H1 (cell line): ENCODE measurements around the gene CEACAM20. TPM values are rescaled to one million over a fixed set of nuclear protein-coding genes. Genes with fewer than 3 reads are reported as not detected.

Source experiments
- CTCF ChIA-PET: fragments of 300-600 bp; sonication (Branson Sonifier 250); formaldehyde crosslinking; loops from one replicate; lab custom pipeline; 2021; ENCODE audit not compliant: partially characterized antibody; lab: Charles Lee
- POLR2A ChIA-PET: fragments of 300-600 bp; sonication (Branson Sonifier 250); formaldehyde crosslinking; loops from one replicate; lab custom pipeline; 2021; ENCODE audit warnings: inconsistent platforms; ENCODE audit not compliant: partially characterized antibody; lab: Charles Lee
- DNase-seq, 2 experiments: peaks; one replicate each; pipeline versions ENCODE4 v3.0.0 to v3.0.0-alpha.2; 2010 to 2022; ENCODE audit warnings: low spot score in 2 of 2, low read depth in 1 of 2, mixed read lengths in 1 of 2
- FAIRE-seq: peaks from 2 replicates; lab custom pipeline; 2011; peaks lifted over from hg19 to GRCh38; lab: Jason Lieb, UNC
- H2AFZ ChIP-seq: 2 replicates; pipeline ENCODE4 v1.8.1; 2012; ENCODE audit warnings: low read length, inconsistent platforms
- H2AK5ac ChIP-seq: 2 replicates; pipeline ENCODE4 v1.6.1; 2013; ENCODE audit warnings: low read depth, low read length
- H2BK120ac ChIP-seq: replicated peaks from 2 replicates; pipeline ENCODE3; 2013; ENCODE audit warnings: low read depth, low read length, inconsistent platforms
- H2BK12ac ChIP-seq: 2 replicates; pipeline ENCODE4 v1.6.1; 2013; ENCODE audit warnings: low read depth, low read length
- H2BK15ac ChIP-seq: 2 replicates; pipeline ENCODE4 v1.6.1; 2013; ENCODE audit warnings: low read length
- H2BK20ac ChIP-seq: 2 replicates; pipeline ENCODE4 v1.6.1; 2013; ENCODE audit warnings: low read length
- H2BK5ac ChIP-seq: 2 replicates; pipeline ENCODE4 v1.6.1; 2013; ENCODE audit warnings: low read depth, low read length
- H3K14ac ChIP-seq: 2 replicates; pipeline ENCODE4 v1.6.1; 2013; ENCODE audit warnings: inconsistent platforms; ENCODE audit not compliant: insufficient read length
- H3K18ac ChIP-seq: 2 replicates; pipeline ENCODE4 v1.6.1; 2013; ENCODE audit warnings: low read length; ENCODE audit errors: extremely low read depth
- H3K23ac ChIP-seq: 2 replicates; pipeline ENCODE4 v1.6.1; 2013; ENCODE audit warnings: inconsistent platforms; ENCODE audit not compliant: insufficient read length
- H3K23me2 ChIP-seq: 2 replicates; pipeline ENCODE4 v1.6.1; 2013; ENCODE audit warnings: low read depth, low read length
- H3K27ac ChIP-seq: 2 replicates; pipeline ENCODE4 v1.6.1; 2011; ENCODE audit warnings: low read depth, low read length, inconsistent platforms
- H3K27me3 ChIP-seq, 4 experiments: replicated peaks in 1 of 4; 1 replicate in 1 of 4; 2 replicates in 3 of 4; pipeline versions ENCODE4 v1.6.1 to v1.8.1; 2011 to 2013; ENCODE audit warnings: low read length in 3 of 4, mild to moderate bottlenecking in 3 of 4, inconsistent platforms in 2 of 4, mixed read lengths in 2 of 4, moderate library complexity in 1 of 4; ENCODE audit not compliant: control insufficient read depth in 3 of 4, insufficient read depth in 3 of 4; ENCODE audit errors: extremely low read depth in 1 of 4
- H3K36me3 ChIP-seq, 4 experiments: 2 replicates each; pipeline versions ENCODE4 v1.6.1 to v1.8.1; 2011 to 2013; ENCODE audit warnings: mild to moderate bottlenecking in 4 of 4, low read length in 3 of 4, moderate library complexity in 2 of 4, control low read depth in 1 of 4, inconsistent platforms in 1 of 4; ENCODE audit not compliant: insufficient read depth in 4 of 4, control insufficient read depth in 2 of 4
- H3K4ac ChIP-seq: replicated peaks from 2 replicates; pipeline ENCODE3; 2013; ENCODE audit warnings: low read length, low read depth, mixed read lengths, inconsistent platforms; ENCODE audit not compliant: insufficient read length
- H3K4me1 ChIP-seq, 4 experiments: replicated peaks in 1 of 4; 1 replicate in 1 of 4; 2 replicates in 3 of 4; pipeline versions ENCODE4 v1.6.1 to v1.8.1; 2011 to 2013; ENCODE audit warnings: low read length in 3 of 4, inconsistent platforms in 2 of 4, mixed read lengths in 1 of 4; ENCODE audit not compliant: insufficient read depth in 4 of 4, control insufficient read depth in 3 of 4
- H3K4me2 ChIP-seq, 2 experiments: 2 replicates each; pipeline versions ENCODE4 v1.6.1 to v1.8.1; 2011 to 2013; ENCODE audit warnings: low read depth in 2 of 2, low read length in 2 of 2, control low read depth in 1 of 2, inconsistent platforms in 1 of 2, mild to moderate bottlenecking in 1 of 2; ENCODE audit not compliant: insufficient read depth in 1 of 2
- H3K4me3 ChIP-seq, 4 experiments: fragments of 200-600, 300-600 bp in 1 of 4; sonication (generic), shearing (Covaris generic), sonication (Bioruptor Twin) in 1 of 4; 2 replicates each; pipeline versions ENCODE4 v1.5.1 to v1.8.1; 2011 to 2016; ENCODE audit warnings: low read length in 4 of 4, low read depth in 3 of 4, control low read depth in 2 of 4, inconsistent platforms in 2 of 4, mild to moderate bottlenecking in 2 of 4, mixed read lengths in 1 of 4, moderate library complexity in 1 of 4; ENCODE audit not compliant: insufficient read depth in 2 of 4; ENCODE audit errors: extremely low read depth in 1 of 4
- H3K56ac ChIP-seq: replicated peaks from 2 replicates; pipeline ENCODE3; 2013; ENCODE audit warnings: low read depth, mild to moderate bottlenecking, mixed read lengths, low read length, inconsistent platforms; ENCODE audit not compliant: insufficient read length
- H3K79me1 ChIP-seq: 2 replicates; pipeline ENCODE4 v1.6.1; 2013; ENCODE audit warnings: low read depth, low read length, control low read depth
- H3K79me2 ChIP-seq, 2 experiments: 2 replicates each; pipeline versions ENCODE4 v1.6.1 to v1.8.1; 2012 to 2013; ENCODE audit warnings: low read length in 2 of 2, mild to moderate bottlenecking in 2 of 2, inconsistent platforms in 1 of 2; ENCODE audit not compliant: insufficient read depth in 2 of 2, control insufficient read depth in 1 of 2
- H3K9ac ChIP-seq, 4 experiments: replicated peaks in 1 of 4; 1 replicate in 1 of 4; 2 replicates in 3 of 4; pipeline versions ENCODE4 v1.6.1 to v1.8.1; 2011 to 2013; ENCODE audit warnings: low read depth in 3 of 4, low read length in 3 of 4, control low read depth in 2 of 4, mild to moderate bottlenecking in 2 of 4, moderate library complexity in 2 of 4, inconsistent platforms in 1 of 4; ENCODE audit errors: extremely low read depth in 1 of 4
- H3K9me3 ChIP-seq, 2 experiments: 2 replicates each; pipeline versions ENCODE4 v1.6.1 to v1.8.1; 2012 to 2013; ENCODE audit warnings: mild to moderate bottlenecking in 2 of 2, moderate library complexity in 2 of 2, control low read depth in 1 of 2, inconsistent platforms in 1 of 2, low read depth in 1 of 2, low read length in 1 of 2, mixed read lengths in 1 of 2; ENCODE audit not compliant: insufficient read depth in 2 of 2
- H4K20me1 ChIP-seq, 2 experiments: replicated peaks in 1 of 2; 2 replicates each; pipeline versions ENCODE3 to v1.8.1; 2011 to 2013; ENCODE audit warnings: inconsistent platforms in 2 of 2, low read length in 2 of 2, mild to moderate bottlenecking in 1 of 2; ENCODE audit not compliant: insufficient read depth in 2 of 2, control insufficient read depth in 1 of 2
- H4K5ac ChIP-seq: 2 replicates; pipeline ENCODE4 v1.6.1; 2013; ENCODE audit warnings: low read length, low read depth, mixed read lengths, inconsistent platforms; ENCODE audit not compliant: insufficient read length
- H4K8ac ChIP-seq: 2 replicates; pipeline ENCODE4 v1.8.0; 2013; ENCODE audit warnings: mild to moderate bottlenecking, moderate library complexity, low read length, inconsistent platforms; ENCODE audit not compliant: insufficient read depth; ENCODE audit errors: extremely low read depth
- H4K91ac ChIP-seq: replicated peaks from 2 replicates; pipeline ENCODE3; 2013; ENCODE audit warnings: low read length, mixed read lengths, inconsistent platforms; ENCODE audit not compliant: insufficient read length
- CTBP2 ChIP-seq: IDR thresholded peaks from 2 replicates; pipeline ENCODE4 v1.7.0; 2011; ENCODE audit warnings: borderline replicate concordance, mild to moderate bottlenecking, moderate library complexity, mixed read lengths, low read length; ENCODE audit not compliant: insufficient read depth, insufficient read length
- TAF7 ChIP-seq: optimal IDR thresholded peaks from 2 replicates; pipeline ENCODE3; 2011; ENCODE audit warnings: low read depth, mild to moderate bottlenecking, inconsistent platforms, low read length, moderate library complexity, borderline replicate concordance
- WGBS, 2 experiments: shearing (Covaris generic) in 1 of 2; methylation state at CpG; one replicate each; pipeline versions ENCODE4 v1.1.6 to v1.1.7; 2013 to 2015; ENCODE audit warnings: low lambda C conversion rate in 2 of 2, mixed read lengths in 2 of 2, inconsistent platforms in 1 of 2, low coverage in 1 of 2, missing lambda C conversion rate in 1 of 2; ENCODE audit not compliant: insufficient replicate concordance in 2 of 2, insufficient coverage in 1 of 2, insufficient read length in 1 of 2; ENCODE audit errors: extremely low coverage in 1 of 2, missing lambda C conversion rate in 1 of 2; 5-methylcytosine and 5-hydroxymethylcytosine counted together
- polyA plus RNA-seq, 7 experiments: library from polyadenylated mRNA; depleted of rRNA in 3 of 7; stranded (reverse) in 5 of 7; unstranded in 2 of 7; fragments of >200 nt in 5 of 7; fragments of 200-250 nt in 2 of 7; gene quantifications; 1 replicate in 5 of 7; 2 replicates in 1 of 7; 4 replicates in 1 of 7; pipeline versions ENCODE4 v1.2.1 to v1.2.3, GENCODE V29; 2011 to 2013; ENCODE audit warnings: missing spikeins in 2 of 7, mixed read lengths in 2 of 7
- total RNA-seq: library from RNA; stranded (reverse); fragmentation: NEBNext Ultra II Directional; extraction: Animal tissue kit (Norgen Biotek cat#: 25700); gene quantifications from 2 replicates; pipeline ENCODE4 v1.2.1, GENCODE V29; 2021

The CEACAM20 gene
- total and polyA plus RNA-seq, 2 of the 8 experiments (the other 6 are each of a cell fraction or from before 2014, with no cell fraction given) = not detected

DNA sequence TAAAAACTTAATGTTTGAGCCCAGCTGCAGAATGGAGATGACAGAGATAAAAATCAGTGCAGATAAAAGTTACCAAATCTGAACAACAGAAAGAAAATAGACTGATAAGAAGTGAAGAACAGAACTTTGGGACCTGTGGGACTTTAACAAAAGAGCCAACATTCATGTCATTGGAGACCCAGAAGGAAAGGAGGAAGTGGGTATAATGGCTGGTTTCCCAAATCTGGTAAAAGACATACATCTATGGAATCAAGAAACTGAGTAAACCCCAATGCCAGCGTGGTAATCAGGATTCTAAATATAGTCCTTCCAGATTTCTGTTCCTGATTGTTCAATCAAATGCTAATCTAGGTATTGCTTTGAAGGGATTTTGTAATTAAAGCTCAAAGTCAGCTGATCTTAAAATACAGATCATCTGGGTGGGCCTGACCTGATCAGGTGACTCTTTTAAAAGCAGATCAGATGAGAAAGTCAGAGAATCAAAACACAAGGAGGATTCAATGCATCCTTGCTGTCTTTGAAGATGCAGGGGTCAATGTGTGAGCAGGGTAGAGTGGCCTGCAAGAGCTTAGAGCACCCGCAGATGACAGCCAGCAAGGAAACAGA lies 25.3 kb upstream of the CEACAM20 start:
- Histone ChIP-seq H3K4me2 (no peak overlapping the region), H3K4ac (no peak overlapping the region), H2AK5ac (no peak overlapping the region), H3K9me3 (no peaks in the 10 kb centered on the region), H2BK120ac (no peak overlapping the region), H4K8ac (no peak overlapping the region), H2BK20ac (no peak overlapping the region), H4K91ac (no peak overlapping the region), H3K79me1 (no peaks in the 10 kb centered on the region), H3K4me1 (no peaks in the 10 kb centered on the region), H3K18ac (no peak overlapping the region)
- WGBS, 2 experiments = 80% methylated on average over 2 of the region's 2 CpGs; no CpG with 5 or more reads in 1 of the 2 experiments
- FAIRE-seq = no peak
- TF ChIP-seq TAF7 (no peak), CTBP2 (no peak)
- TF ChIP-seq, all 59 proteins: peak for 0
- Histone ChIP-seq H2BK5ac (no peak overlapping the region), H3K9ac (no peak overlapping the region), H3K56ac (no peak overlapping the region), H3K4me3 (no peak overlapping the region), H3K27me3 (no peaks in the 10 kb centered on the region), H3K27ac (no peak overlapping the region), H3K79me2 (no peaks in the 10 kb centered on the region), H3K23me2 (no peaks in the 10 kb centered on the region), H4K20me1 (no peaks in the 10 kb centered on the region), H3K23ac (no peak overlapping the region), H2BK12ac (no peak overlapping the region), H4K5ac (no peak overlapping the region), H3K36me3 (no peaks in the 10 kb centered on the region), H2AFZ (no peak overlapping the region), H2BK15ac (no peak overlapping the region), H3K14ac (no peak overlapping the region)
- no peak for DNase-seq
- CTCF ChIA-PET = interaction anchor here (0.6 to 3.8 kb wide), 6 partner anchors 7 to 226 kb away, joined by 3 to 14 read pairs (median 4); no protein-coding TSS in a partner anchor
- POLR2A ChIA-PET = no interaction called here
